H9 (cell line): ENCODE measurements around the gene BRD9. TPM values are rescaled to one million over a fixed set of nuclear protein-coding genes. Genes with fewer than 3 reads are reported as not detected.
"Not testable (repeated sequence)": the region's sequence is repeated elsewhere in the genome, so short reads cannot be mapped to it uniquely, and the experiment has no call there.

ENCODE experiments used
- DNase-seq: peaks from one replicate; pipeline ENCODE4 v3.0.0-alpha.2; 2017
- H2AFZ ChIP-seq: one replicate; pipeline ENCODE4 v1.6.1; 2013; ENCODE audit warnings: mild to moderate bottlenecking, low read length, control low read depth, moderate library complexity
- H2AK5ac ChIP-seq: 2 replicates; pipeline ENCODE4 v1.6.1; 2013; ENCODE audit warnings: low read length, control low read depth, mixed read lengths; ENCODE audit not compliant: insufficient read length
- H2BK120ac ChIP-seq: one replicate; pipeline ENCODE4 v1.6.1; 2013; ENCODE audit warnings: low read depth, mild to moderate bottlenecking, low read length, control low read depth, inconsistent platforms; ENCODE audit not compliant: poor library complexity, severe bottlenecking
- H2BK12ac ChIP-seq: 2 replicates; pipeline ENCODE4 v1.6.1; 2013; ENCODE audit warnings: low read length, control low read depth, mixed read lengths, low read depth; ENCODE audit not compliant: insufficient read length
- H2BK15ac ChIP-seq: 2 replicates; pipeline ENCODE4 v1.6.1; 2013; ENCODE audit warnings: low read depth, low read length, control low read depth
- H2BK20ac ChIP-seq: one replicate; pipeline ENCODE4 v1.6.1; 2013; ENCODE audit warnings: low read depth, mild to moderate bottlenecking, low read length, control low read depth, inconsistent platforms; ENCODE audit not compliant: poor library complexity, severe bottlenecking
- H2BK5ac ChIP-seq: 2 replicates; pipeline ENCODE4 v1.6.1; 2013; ENCODE audit warnings: low read length, control low read depth, mixed read lengths; ENCODE audit not compliant: insufficient read length
- H3K14ac ChIP-seq: 2 replicates; pipeline ENCODE4 v1.6.1; 2013; ENCODE audit warnings: low read length, control low read depth; ENCODE audit not compliant: insufficient read depth
- H3K18ac ChIP-seq: 2 replicates; pipeline ENCODE4 v1.6.1; 2013; ENCODE audit warnings: low read depth, mild to moderate bottlenecking, mixed read lengths, low read length, control low read depth; ENCODE audit not compliant: insufficient read length
- H3K23ac ChIP-seq: 2 replicates; pipeline ENCODE4 v1.6.1; 2013; ENCODE audit warnings: low read length, control low read depth, mixed read lengths, low read depth; ENCODE audit not compliant: insufficient read length
- H3K23me2 ChIP-seq: 2 replicates; pipeline ENCODE4 v1.6.1; 2013; ENCODE audit warnings: low read depth, mild to moderate bottlenecking, mixed read lengths, low read length, control low read depth; ENCODE audit not compliant: insufficient read length, poor library complexity, severe bottlenecking
- H3K27ac ChIP-seq: 2 replicates; pipeline ENCODE4 v1.5.1; 2013; ENCODE audit warnings: low read length, control low read depth, mixed read lengths, low read depth; ENCODE audit not compliant: insufficient read length
- H3K27me3 ChIP-seq: 2 replicates; pipeline ENCODE4 v1.6.1; 2013; ENCODE audit warnings: low read length, control low read depth, inconsistent platforms; ENCODE audit not compliant: insufficient read depth
- H3K4ac ChIP-seq: 2 replicates; pipeline ENCODE4 v1.6.1; 2013; ENCODE audit warnings: low read depth, mild to moderate bottlenecking, control low read depth, inconsistent platforms, low read length, moderate library complexity
- H3K4me1 ChIP-seq: 2 replicates; pipeline ENCODE4 v1.6.1; 2013; ENCODE audit warnings: low read length, control low read depth, inconsistent platforms; ENCODE audit not compliant: insufficient read depth
- H3K4me2 ChIP-seq: 2 replicates; pipeline ENCODE4 v1.6.1; 2013; ENCODE audit warnings: low read length, control low read depth, mixed read lengths; ENCODE audit not compliant: insufficient read length, insufficient read depth
- H3K56ac ChIP-seq: 2 replicates; pipeline ENCODE4 v1.6.1; 2013; ENCODE audit warnings: low read depth, mild to moderate bottlenecking, mixed read lengths, low read length, control low read depth; ENCODE audit not compliant: insufficient read length
- H3K79me1 ChIP-seq: 2 replicates; pipeline ENCODE4 v1.6.1; 2013; ENCODE audit warnings: low read depth, mild to moderate bottlenecking, moderate library complexity, low read length, control low read depth, inconsistent platforms; ENCODE audit not compliant: insufficient read depth, poor library complexity, severe bottlenecking
- H3K79me2 ChIP-seq: 2 replicates; pipeline ENCODE4 v1.6.1; 2013; ENCODE audit warnings: low read length, control low read depth, inconsistent platforms; ENCODE audit not compliant: insufficient read depth
- H3K9ac ChIP-seq: 2 replicates; pipeline ENCODE4 v1.6.1; 2013; ENCODE audit warnings: low read length, control low read depth, mixed read lengths; ENCODE audit not compliant: insufficient read length; ENCODE audit errors: extremely low read depth
- H3K9me3 ChIP-seq: one replicate; pipeline ENCODE4 v1.6.1; 2013; ENCODE audit warnings: low read depth, low read length, inconsistent platforms; ENCODE audit not compliant: control insufficient read depth
- H3T11ph ChIP-seq: one replicate; pipeline ENCODE4 v1.6.1; 2013; ENCODE audit warnings: mild to moderate bottlenecking, low read length, control low read depth, inconsistent platforms
- H4K20me1 ChIP-seq: one replicate; pipeline ENCODE4 v1.6.1; 2013; ENCODE audit not compliant: control insufficient read depth, insufficient read length, insufficient read depth
- H4K5ac ChIP-seq: 2 replicates; pipeline ENCODE4 v1.6.1; 2013; ENCODE audit warnings: low read depth, mild to moderate bottlenecking, mixed read lengths, low read length, control low read depth; ENCODE audit not compliant: insufficient read length
- H4K8ac ChIP-seq: replicated peaks from 2 replicates; pipeline ENCODE4 v1.6.1; 2013; ENCODE audit warnings: low read length, control low read depth, mixed read lengths, low read depth; ENCODE audit not compliant: insufficient read length
- H4K91ac ChIP-seq: 2 replicates; pipeline ENCODE4 v1.6.1; 2013; ENCODE audit warnings: low read depth, mild to moderate bottlenecking, moderate library complexity, mixed read lengths, low read length, control low read depth; ENCODE audit not compliant: insufficient read length
- H3K27ac Mint-ChIP-seq, 3 experiments: 2 replicates in 2 of 3; 3 replicates in 1 of 3; pipeline ENCODE4 v1.8.0; 2020 to 2021; ENCODE audit warnings: mixed read lengths in 3 of 3, mild to moderate bottlenecking in 1 of 3, moderate library complexity in 1 of 3
- H3K27me3 Mint-ChIP-seq: 2 replicates; pipeline ENCODE4 v1.8.0; 2021; ENCODE audit warnings: low read depth, mild to moderate bottlenecking, moderate library complexity, mixed read lengths
- H3K36me3 Mint-ChIP-seq, 3 experiments: 2 replicates in 2 of 3; 3 replicates in 1 of 3; pipeline ENCODE4 v1.8.0; 2020 to 2021; ENCODE audit warnings: low read depth in 3 of 3, mixed read lengths in 3 of 3; ENCODE audit not compliant: insufficient read depth in 1 of 3
- H3K4me1 Mint-ChIP-seq, 2 experiments: 2 replicates each; pipeline ENCODE4 v1.8.0; 2020; ENCODE audit warnings: mixed read lengths in 2 of 2
- H3K4me3 Mint-ChIP-seq, 2 experiments: 2 replicates in 1 of 2; 3 replicates in 1 of 2; pipeline ENCODE4 v1.8.0; 2020 to 2021; ENCODE audit warnings: mild to moderate bottlenecking in 2 of 2, mixed read lengths in 2 of 2, moderate library complexity in 1 of 2
- H3K9me3 Mint-ChIP-seq, 2 experiments: 2 replicates in 1 of 2; 3 replicates in 1 of 2; pipeline ENCODE4 v1.8.0; 2020; ENCODE audit warnings: mild to moderate bottlenecking in 2 of 2, mixed read lengths in 2 of 2, moderate library complexity in 1 of 2
- WGBS: extraction: QIAGEN DNeasy Blood & Tissue Kit; methylation state at CpG from one replicate; pipeline ENCODE4 v1.1.7; 2013; ENCODE audit warnings: missing lambda C conversion rate, low lambda C conversion rate, mixed read lengths; ENCODE audit not compliant: insufficient read length; ENCODE audit errors: extremely low coverage; 5-methylcytosine and 5-hydroxymethylcytosine counted together
- total RNA-seq: library from RNA; stranded (reverse); gene quantifications from 2 replicates; pipeline ENCODE4 v1.2.1, GENCODE V29; 2021

Gene BRD9
- total RNA-seq, 1 experiment from 2014 or later: 70.5 TPM

- H4K20me1 ChIP-seq, H3K79me2 ChIP-seq, H3K27me3 ChIP-seq, H3K27ac ChIP-seq, H3K4me1 ChIP-seq, H3K23ac ChIP-seq, DNase-seq, H3K4me2 ChIP-seq, H3K9me3 Mint-ChIP-seq, H3K4ac ChIP-seq, H2BK12ac ChIP-seq, H2AK5ac ChIP-seq, H3K9ac ChIP-seq, H4K8ac ChIP-seq, H2BK5ac ChIP-seq, H3K27ac Mint-ChIP-seq, H3K79me1 ChIP-seq, H3K9me3 ChIP-seq, H3K23me2 ChIP-seq, H4K5ac ChIP-seq, H3K4me1 Mint-ChIP-seq, H4K91ac ChIP-seq, H3K4me3 Mint-ChIP-seq, H2BK120ac ChIP-seq, H2AFZ ChIP-seq, H3T11ph ChIP-seq, H3K18ac ChIP-seq, H3K56ac ChIP-seq, H3K14ac ChIP-seq, H2BK20ac ChIP-seq, H3K27me3 Mint-ChIP-seq, H2BK15ac ChIP-seq: not testable (repeated sequence)
- WGBS: no CpG with 5 or more reads among the region's 35 CpGs
- H3K36me3 Mint-ChIP-seq: peaks cover 0 to 16% (median 0%) of the 10 kb centered on the region in 3 experiments; a peak in 4 of 7 replicates
Measured at GRCh38 chr5:845676-846601, 46.7 kb downstream of the BRD9 start.

GRCh38 chr5:845031-845675 is 47.4 kb downstream of the BRD9 start:
- H2BK120ac ChIP-seq, H4K91ac ChIP-seq, H3K23me2 ChIP-seq, H2BK12ac ChIP-seq, H3T11ph ChIP-seq, H2AK5ac ChIP-seq, H4K5ac ChIP-seq, H4K8ac ChIP-seq, H3K27me3 ChIP-seq, H4K20me1 ChIP-seq, H2AFZ ChIP-seq, H3K27ac ChIP-seq, H2BK15ac ChIP-seq, H3K27me3 Mint-ChIP-seq, DNase-seq, H3K4me3 Mint-ChIP-seq, H3K9ac ChIP-seq, H3K79me1 ChIP-seq, H3K4me1 Mint-ChIP-seq, H3K9me3 ChIP-seq, H3K4ac ChIP-seq, H3K18ac ChIP-seq, H3K9me3 Mint-ChIP-seq, H2BK5ac ChIP-seq, H3K4me2 ChIP-seq, H3K23ac ChIP-seq, H3K56ac ChIP-seq, H3K4me1 ChIP-seq, H3K14ac ChIP-seq, H3K79me2 ChIP-seq, H2BK20ac ChIP-seq: not testable (repeated sequence)
- Mint-ChIP-seq H3K36me3 (peaks cover 0 to 20% (median 3%) of the 10 kb centered on the region in 3 experiments; a peak in 5 of 7 replicates), H3K27ac (peak overlapping the region; percentile 40 to 80 (median 43); a peak in 4 of 7 replicates)
- no CpG with 5 or more reads among the region's 21 CpGs for WGBS
